Esophagus squamous epithelium (tissue), 4 donors: ENCODE results near the gene PADI3.

Experiments used
- CTCF ChIP-seq, 6 experiments: fragments of 450-650 bp in 4 of 6; fragments of 200-600 bp in 2 of 6; sonication (generic) in 2 of 6; IDR thresholded peaks; one replicate each; pipeline ENCODE4 v1.5.1; 2016 to 2019; ENCODE audit warnings: antibody characterized with exemption in 6 of 6, mild to moderate bottlenecking in 4 of 6, moderate library complexity in 4 of 6
- POLR2A ChIP-seq, 4 donors: fragments of 450-650 bp; IDR thresholded peaks; one replicate each; pipeline ENCODE4 v1.6.1; 2017; ENCODE audit warnings: antibody characterized with exemption in 4 of 4, mild to moderate bottlenecking in 4 of 4, moderate library complexity in 3 of 4

GRCh38 chr1:17200756-17201155, 48.1 kb upstream of the PADI3 start:
- TF ChIP-seq CTCF (IDR thresholded peaks at IDR 0.05) (no peak), POLR2A (IDR thresholded peaks at IDR 0.05) (no peak)
